Erythroblast (primary cell): ENCODE results near the gene DPEP3.
"Not testable (repeated sequence)": the region's sequence is repeated elsewhere in the genome, so short reads cannot be mapped to it uniquely, and the experiment has no call there.

Experiments
- DNase-seq, 2 experiments: peaks; one replicate each; lab custom pipeline; 2025; lab: John Stamatoyannopoulos, UW
- GATA1 ChIP-seq: IDR thresholded peaks from 2 replicates; pipeline ENCODE4 v1.6.1; 2011; ENCODE audit warnings: low read depth, mild to moderate bottlenecking, control low read depth, low read length, moderate library complexity
- POLR2A ChIP-seq: IDR thresholded peaks from 2 replicates; pipeline ENCODE4 v1.6.1; 2011; ENCODE audit warnings: mild to moderate bottlenecking, low read length

Gene DPEP3, protein sequence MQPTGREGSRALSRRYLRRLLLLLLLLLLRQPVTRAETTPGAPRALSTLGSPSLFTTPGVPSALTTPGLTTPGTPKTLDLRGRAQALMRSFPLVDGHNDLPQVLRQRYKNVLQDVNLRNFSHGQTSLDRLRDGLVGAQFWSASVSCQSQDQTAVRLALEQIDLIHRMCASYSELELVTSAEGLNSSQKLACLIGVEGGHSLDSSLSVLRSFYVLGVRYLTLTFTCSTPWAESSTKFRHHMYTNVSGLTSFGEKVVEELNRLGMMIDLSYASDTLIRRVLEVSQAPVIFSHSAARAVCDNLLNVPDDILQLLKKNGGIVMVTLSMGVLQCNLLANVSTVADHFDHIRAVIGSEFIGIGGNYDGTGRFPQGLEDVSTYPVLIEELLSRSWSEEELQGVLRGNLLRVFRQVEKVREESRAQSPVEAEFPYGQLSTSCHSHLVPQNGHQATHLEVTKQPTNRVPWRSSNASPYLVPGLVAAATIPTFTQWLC

DNA sequence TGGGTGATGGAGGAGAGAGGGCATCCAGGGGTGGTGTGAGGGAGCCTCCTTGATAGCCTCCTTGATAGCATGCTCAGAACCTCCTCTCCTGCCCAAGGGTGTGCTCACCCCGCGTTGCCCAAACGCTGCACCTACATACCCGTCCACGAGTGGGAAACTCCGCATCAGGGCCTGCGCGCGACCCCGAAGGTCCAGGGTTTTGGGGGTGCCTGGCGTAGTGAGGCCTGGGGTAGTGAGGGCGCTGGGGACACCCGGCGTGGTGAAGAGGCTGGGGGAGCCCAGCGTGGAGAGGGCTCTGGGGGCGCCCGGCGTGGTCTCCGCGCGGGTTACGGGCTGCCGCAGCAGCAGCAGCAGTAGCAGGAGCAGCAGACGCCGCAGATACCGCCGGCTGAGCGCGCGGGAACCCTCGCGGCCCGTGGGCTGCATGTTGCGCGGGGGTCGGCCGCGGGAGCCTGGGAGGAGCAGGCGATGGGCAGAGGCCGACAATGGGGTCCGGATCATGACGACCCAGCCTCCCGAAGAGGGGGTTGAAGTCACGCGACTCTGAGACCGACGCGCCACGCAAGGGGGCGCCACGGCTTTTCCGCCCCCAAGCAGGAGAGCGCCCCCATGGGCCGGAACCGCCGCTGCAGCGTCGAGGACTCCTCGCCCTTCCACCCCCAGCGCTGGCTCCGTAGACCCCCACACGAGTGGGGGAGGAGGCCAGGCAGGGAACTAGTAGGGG lies at the start of gene DPEP3:
DPEP3 (minus strand) TSS at position 545 of the 724 bp plus-strand sequence; CDS start at position 426, 119 bp downstream.
- DNase-seq, result peak; percentile 64 to 67
- TF ChIP-seq GATA1, result no peak
- no peak for TF ChIP-seq POLR2A

DNA sequence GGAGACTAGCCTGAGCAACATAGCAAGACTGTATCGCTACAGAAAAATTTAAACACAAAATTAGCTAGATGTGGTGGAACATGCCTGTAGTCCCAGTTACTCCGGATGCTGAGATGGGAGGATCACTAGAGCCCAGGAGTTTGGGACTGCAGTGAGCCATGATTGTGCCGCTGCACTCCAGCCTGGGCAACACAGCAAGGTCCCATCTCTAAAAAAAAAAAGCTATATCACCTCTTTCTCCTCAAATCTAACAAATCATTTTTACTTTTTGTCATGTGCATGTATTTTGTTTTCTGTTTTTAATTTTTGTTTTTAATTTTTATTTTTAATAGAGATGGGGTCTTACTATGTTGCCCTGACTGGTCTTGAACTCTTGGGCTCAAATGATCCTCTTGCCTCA lies 48.7 kb upstream of the DPEP3 start:
- no peak for TF ChIP-seq POLR2A

DNA sequence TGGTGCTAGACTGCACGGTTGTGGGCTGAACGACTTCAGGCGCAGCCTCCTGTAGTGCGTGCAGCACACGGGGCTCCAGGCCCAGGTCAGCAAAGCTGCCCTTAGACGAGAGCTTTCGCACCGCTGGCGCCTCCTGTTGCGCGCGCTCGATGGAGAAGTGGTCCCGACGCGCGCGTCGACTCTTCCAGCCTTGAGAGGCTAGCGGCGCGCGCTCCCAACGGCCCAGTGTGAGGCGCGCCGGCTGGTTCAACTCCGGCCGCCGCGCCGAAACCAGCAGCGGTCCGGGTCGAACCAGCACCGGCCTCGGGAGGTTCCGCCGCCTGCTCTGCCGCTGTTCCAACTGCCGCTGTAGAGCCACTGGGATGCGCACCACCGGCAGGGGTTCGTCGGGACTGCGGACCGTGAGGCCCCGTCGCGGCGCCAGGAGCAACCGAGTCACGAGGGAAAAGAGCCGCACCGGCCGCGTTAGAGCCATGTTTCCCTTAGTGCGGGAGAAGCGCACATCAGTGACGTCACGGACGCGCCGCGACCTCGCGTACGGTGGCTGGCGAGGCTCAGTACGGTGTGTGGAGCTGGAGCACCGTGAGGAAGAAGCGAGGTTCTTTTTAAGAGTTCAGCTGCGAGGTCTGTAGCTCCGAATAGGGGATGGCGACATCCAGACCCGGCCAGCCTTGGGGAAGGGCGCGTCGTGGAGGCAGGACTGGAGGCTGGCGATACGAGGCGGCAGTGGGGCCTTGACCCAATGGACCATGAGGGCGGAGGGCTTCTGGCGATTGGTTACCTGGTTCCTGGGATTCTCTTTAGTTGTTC lies 42.6 kb upstream of the DPEP3 start, which contains the start of the genes DDX28 and DUS2:
DDX28 (minus strand) TSS at position 505 of the 810 bp plus-strand sequence; CDS start at position 475, 30 bp downstream.
DUS2 (plus strand) TSS at position 557 of the 810 bp plus-strand sequence. CDS start 14,740 bp downstream, outside the sequence.
- peak; percentile 96 to 98 for DNase-seq
- TF ChIP-seq POLR2A (peak; percentile 90), GATA1 (no peak)

More for the DNA sequence above, 48.7 kb upstream of the DPEP3 start:
- DNase-seq, result no peak

DNA sequence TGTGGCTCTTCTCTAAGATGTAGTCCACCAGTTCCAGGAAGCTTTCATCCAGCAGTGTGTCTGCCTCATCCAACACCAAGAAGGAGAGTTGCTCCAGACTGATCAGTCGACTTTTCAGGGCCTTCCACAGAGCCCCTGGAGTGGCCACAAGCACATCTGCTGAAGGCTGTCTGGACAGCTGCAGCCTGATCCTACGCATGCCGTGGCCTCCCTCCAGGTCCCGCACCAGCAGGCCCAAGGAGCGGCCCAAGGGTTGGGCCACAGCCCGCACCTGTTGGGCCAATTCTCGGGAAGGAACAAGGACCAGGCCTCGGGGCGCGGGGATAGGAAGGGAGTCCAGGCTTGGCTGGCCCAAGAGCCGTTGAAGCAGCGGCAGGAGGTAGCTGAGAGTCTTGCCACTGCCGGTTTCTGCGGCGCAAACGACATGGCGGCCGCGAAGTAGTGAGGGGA lies 42.0 kb upstream of the DPEP3 start:
- TF ChIP-seq POLR2A, result no peak
- no peak for TF ChIP-seq GATA1
- peak in 1 of 2 experiments; percentile 55 for DNase-seq

DNA sequence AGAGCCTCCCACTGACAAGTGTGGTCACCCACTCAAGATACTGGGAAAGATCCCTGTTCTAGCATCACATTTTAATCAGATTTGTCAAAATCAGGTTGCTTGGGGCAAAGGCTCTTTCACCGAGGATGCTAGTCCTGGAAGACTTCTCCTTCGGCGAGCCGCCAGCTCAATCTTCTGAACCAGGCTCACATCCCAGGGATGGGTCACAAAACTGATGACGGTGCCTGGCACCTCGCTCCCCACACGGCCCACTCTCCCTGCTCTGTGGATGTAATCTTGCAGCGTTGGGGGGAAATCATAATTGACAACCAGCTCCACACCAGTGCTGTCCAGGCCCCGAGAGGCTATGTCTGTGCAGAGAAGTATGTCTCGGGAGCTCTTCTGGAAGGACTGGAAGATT lies 41.2 kb upstream of the DPEP3 start:
- DNase-seq, result no peak
- TF ChIP-seq POLR2A (no peak), GATA1 (no peak)

DNA sequence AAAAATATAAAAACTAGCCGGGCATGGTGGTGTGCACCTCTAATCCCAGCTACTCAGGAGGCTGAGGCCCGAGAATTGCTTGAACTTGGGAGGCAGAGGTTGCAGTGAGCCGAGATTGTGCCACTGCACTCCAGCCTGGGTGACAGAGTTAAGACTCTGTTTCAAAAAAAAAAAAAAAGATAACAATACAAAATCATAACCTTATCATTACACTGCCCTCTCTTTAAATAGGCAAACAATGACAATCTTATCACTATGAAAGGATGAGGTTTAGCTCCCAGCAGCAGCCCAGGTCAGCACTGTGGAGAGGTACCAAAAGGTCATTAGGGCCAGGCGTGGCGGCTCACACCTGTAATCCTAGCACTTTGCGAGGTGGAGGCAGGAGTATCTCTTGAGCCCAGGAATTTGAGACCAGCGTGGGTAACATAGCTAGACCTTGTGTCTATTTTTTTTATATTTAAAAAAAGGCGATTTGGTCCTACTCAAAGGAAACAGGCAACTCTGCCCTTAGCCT lies 38.9 kb upstream of the DPEP3 start:
- TF ChIP-seq POLR2A (no peak), GATA1 (no peak)

DNA sequence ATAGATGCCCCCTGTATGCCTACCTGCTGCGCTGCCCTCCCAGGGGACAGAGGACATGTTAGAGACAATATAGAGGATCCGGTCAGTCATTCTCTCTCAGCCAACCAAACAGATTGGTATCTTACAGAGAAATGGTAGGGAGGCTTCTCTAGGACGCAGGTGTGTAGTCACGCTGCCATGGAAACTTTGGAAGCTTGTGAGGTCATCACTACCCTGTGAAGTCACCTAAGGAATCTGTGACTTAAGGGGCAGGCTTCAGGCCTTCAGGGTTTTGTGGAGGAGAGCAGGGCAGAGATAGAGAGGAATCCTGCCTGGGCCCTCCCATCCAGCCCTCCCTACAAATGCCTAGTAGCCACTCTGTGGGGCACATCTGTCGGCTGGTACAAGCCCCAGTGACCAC lies 35.4 kb upstream of the DPEP3 start, which contains the start of gene DPEP2NB:
DPEP2NB (minus strand) TSS at position 231 of the 400 bp plus-strand sequence; CDS start at position 90, 141 bp downstream.
- no peak for DNase-seq
- TF ChIP-seq GATA1 (no peak), POLR2A (no peak)

More for the DNA sequence above, 38.9 kb upstream of the DPEP3 start:
- DNase-seq, result no peak

DNA sequence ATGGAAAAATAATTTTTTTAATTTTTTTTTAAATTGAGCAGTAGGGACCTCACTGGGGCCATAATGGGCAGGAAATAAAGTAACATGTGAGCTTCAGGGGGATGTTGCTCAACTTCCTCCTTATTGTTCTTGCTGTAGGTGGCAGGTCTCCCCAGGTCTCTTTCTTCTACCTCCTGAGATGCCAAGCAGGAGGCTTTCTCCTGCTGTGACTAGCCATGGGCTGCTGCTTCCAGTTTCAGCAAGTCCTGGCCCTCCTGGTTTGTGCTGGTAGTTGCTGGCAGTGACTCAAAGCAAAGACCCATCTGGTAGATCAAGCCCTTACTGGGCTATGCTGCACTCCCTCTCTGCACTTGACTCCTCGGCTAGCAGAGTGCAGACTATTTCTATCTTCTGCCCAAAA lies 33.1 kb upstream of the DPEP3 start:
- no peak for DNase-seq

DNA sequence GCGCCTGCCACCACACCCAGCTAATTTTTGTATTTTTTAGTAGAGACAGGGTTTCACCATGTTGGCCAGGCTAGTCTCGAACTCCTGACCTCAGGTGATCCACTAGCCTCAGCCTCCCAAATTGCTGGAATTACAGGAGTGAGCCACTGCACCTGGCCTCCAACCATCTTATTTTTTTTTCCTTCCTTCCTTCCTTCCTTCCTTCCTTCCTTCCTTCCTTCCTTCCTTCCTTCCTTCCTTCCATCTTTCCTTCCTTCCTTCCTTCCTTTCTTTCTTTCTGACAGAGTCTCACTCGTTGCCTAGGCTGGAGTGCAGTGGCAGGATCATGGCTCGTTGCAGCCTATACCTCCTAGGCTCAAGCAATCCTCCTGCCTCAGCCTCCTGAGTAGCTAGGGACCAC lies 29.6 kb upstream of the DPEP3 start:
- DNase-seq, result not testable (repeated sequence)

More for the DNA sequence above, 33.1 kb upstream of the DPEP3 start:
- TF ChIP-seq POLR2A, result no peak
- TF ChIP-seq GATA1, result no peak

DNA sequence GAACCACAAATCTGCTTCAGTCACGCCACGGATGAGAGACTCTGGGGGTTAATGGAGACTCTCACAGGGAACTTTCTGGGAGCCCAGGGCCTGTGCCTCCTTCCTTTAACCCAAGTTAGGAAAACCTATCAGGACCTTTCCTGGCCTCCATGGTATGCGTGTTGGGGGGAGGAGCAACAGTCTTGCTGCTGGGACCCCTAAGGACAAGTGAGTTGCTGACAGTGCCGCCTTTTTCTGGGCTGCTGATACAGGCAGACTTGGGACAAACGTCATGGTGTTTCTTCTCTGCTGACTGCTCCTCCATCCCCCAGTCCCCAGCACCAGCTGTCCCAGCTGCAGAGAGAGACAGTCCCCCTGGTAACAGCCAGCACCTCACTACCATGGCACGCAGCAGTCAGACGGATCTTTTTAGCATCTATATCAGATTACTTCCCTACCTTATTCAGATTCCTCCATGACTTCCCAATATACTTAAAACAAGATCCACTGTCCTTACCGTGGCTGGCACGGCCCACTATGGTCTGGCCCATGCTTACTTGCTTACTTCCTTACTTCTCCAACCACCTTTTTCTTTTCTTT lies 28.9 kb upstream of the DPEP3 start:
- TF ChIP-seq GATA1 (no peak), POLR2A (no peak)
- no peak for DNase-seq

DNA sequence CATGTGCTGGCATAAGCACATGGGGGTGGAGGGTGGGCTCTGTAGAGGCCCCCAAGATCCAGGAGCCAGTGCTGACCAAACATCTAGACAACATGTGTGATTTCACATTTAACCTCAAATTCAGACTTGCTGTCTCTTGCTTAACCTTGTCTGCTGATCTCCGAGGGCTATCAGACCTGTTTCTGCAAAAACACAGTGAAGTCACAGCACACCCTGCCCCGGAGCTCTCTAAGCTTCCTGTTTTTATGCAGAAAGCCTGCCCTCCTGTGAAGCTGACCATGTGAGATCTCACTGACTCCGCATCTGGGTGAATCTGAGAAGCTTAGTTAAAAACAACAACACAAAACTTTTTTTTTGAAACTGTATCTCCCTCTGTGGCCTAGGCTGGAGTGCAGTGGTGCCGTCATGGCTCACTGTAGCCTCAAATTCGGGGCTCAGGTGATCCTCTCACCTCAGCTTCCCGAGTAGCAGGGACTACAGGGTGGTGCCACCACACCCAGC lies 25.5 kb upstream of the DPEP3 start:
- no peak for DNase-seq
- TF ChIP-seq POLR2A (no peak), GATA1 (no peak)

DNA sequence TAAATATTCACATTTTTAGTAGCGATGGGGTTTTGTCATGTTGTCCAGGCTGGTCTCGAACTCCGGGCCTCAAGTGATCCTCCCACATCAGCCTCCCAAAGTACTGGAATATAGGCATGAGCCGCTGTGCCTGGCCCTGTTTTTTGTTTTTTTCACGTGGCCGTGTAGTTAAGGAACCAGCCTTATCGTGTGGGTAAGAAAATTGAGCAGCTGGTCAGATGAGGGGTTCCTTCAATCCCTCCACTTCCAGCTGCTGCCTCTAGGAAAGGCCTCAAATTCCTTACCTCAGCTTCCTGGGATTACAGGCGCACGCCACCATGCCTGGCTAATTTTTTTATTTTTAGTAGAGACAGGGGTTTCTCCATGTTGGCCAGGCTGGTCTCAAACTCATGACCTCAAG lies 24.9 kb upstream of the DPEP3 start:
- no peak for DNase-seq
- TF ChIP-seq POLR2A, result no peak
- TF ChIP-seq GATA1, result no peak
